NCI-H2171 (cell line): Measurements from ENCODE around the gene VRK3.
"Not testable (repeated sequence)": the region's sequence is repeated elsewhere in the genome, so short reads cannot be mapped to it uniquely, and the experiment has no call there.

ENCODE experiments used
- DNase-seq: peaks from one replicate; lab custom pipeline; 2025; lab: John Stamatoyannopoulos, UW

Gene VRK3

GRCh38 chr19:49987159-49987698, 37.9 kb downstream of the VRK3 start:
- DNase-seq, result no peak

- no peak for DNase-seq
These were observed 38.8 kb downstream of the VRK3 start for GRCh38 chr19:49986354-49986753.

- no peak for DNase-seq
These were observed 39.3 kb downstream of the VRK3 start for GRCh38 chr19:49985871-49986270.

GRCh38 chr19:49984491-49984890, 40.7 kb downstream of the VRK3 start:
- DNase-seq, result no peak

- no peak for DNase-seq
These were observed 41.4 kb downstream of the VRK3 start for GRCh38 chr19:49983645-49984229.

- DNase-seq, result no peak
These were observed 43.3 kb downstream of the VRK3 start for GRCh38 chr19:49981603-49982593.

GRCh38 chr19:49978324-49978723, 46.8 kb downstream of the VRK3 start:
- DNase-seq, result no peak

- DNase-seq, result no peak
These were observed 47.3 kb downstream of the VRK3 start for GRCh38 chr19:49977881-49978280.

- no peak for DNase-seq
These were observed 48.1 kb downstream of the VRK3 start for GRCh38 chr19:49977076-49977475.

- no peak for DNase-seq
These were observed 48.7 kb downstream of the VRK3 start for GRCh38 chr19:49976496-49976895.

- DNase-seq, result no peak
These were observed 50.1 kb downstream of the VRK3 start for GRCh38 chr19:49975051-49975450.

GRCh38 chr19:49973987-49974386, 51.2 kb downstream of the VRK3 start:
- no peak for DNase-seq

GRCh38 chr19:49972841-49973240, 52.3 kb downstream of the VRK3 start:
- no peak for DNase-seq

GRCh38 chr19:49971991-49972411, 53.2 kb downstream of the VRK3 start:
- DNase-seq, result no peak

- DNase-seq, result not testable (repeated sequence)
These were observed 55.8 kb downstream of the VRK3 start for GRCh38 chr19:49969355-49969754.

- DNase-seq, result no peak
These were observed 56.8 kb downstream of the VRK3 start for GRCh38 chr19:49968279-49968922.

- not testable (repeated sequence) for DNase-seq
These were observed 64.2 kb downstream of the VRK3 start, which contains the start of gene SIGLEC11 for GRCh38 chr19:49960980-49961379. TSS of gene SIGLEC11 (minus strand) at chr19:49961172. CDS start at chr19:49961081, 91 bp downstream.

GRCh38 chr19:49959892-49960291, 65.3 kb downstream of the VRK3 start:
- DNase-seq, result not testable (repeated sequence)

- DNase-seq, result not testable (repeated sequence)
These were observed 66.6 kb downstream of the VRK3 start for GRCh38 chr19:49958596-49958995.

GRCh38 chr19:49958144-49958543, 67.0 kb downstream of the VRK3 start:
- not testable (repeated sequence) for DNase-seq

- no peak for DNase-seq
These were observed 67.8 kb downstream of the VRK3 start for GRCh38 chr19:49957262-49957915.

- DNase-seq, result no peak
These were observed 69.1 kb downstream of the VRK3 start for GRCh38 chr19:49956115-49956495.
